ENCODE results near the gene AMBP. TPM values are rescaled to one million over a fixed set of nuclear protein-coding genes. Genes with fewer than 3 reads are reported as not detected.

The AMBP gene
- total RNA-seq, 1 donor from 2014 or later, result 1.0 TPM

GRCh38 chr9:114119242-114120191, 41.4 kb upstream of the AMBP start:
- no peak for ATAC-seq
- no peak overlapping the region for H3K4me3 ChIP-seq
- intact Hi-C loops (cut with DNase I), result no loop called here
- no peak overlapping the region for H3K27ac ChIP-seq
- no peak for DNase-seq
- peaks cover 3% of the 10 kb centered on the region for H3K27me3 ChIP-seq (ENCODE audit: low read depth)
- H3K9me3 ChIP-seq, result no peaks in the 10 kb centered on the region
- no peaks in the 10 kb centered on the region for H3K36me3 ChIP-seq
- TF ChIP-seq CTCF (IDR thresholded peaks at IDR 0.05), result no peak
- H3K4me1 ChIP-seq, result peaks cover 14% of the 10 kb centered on the region

DNA sequence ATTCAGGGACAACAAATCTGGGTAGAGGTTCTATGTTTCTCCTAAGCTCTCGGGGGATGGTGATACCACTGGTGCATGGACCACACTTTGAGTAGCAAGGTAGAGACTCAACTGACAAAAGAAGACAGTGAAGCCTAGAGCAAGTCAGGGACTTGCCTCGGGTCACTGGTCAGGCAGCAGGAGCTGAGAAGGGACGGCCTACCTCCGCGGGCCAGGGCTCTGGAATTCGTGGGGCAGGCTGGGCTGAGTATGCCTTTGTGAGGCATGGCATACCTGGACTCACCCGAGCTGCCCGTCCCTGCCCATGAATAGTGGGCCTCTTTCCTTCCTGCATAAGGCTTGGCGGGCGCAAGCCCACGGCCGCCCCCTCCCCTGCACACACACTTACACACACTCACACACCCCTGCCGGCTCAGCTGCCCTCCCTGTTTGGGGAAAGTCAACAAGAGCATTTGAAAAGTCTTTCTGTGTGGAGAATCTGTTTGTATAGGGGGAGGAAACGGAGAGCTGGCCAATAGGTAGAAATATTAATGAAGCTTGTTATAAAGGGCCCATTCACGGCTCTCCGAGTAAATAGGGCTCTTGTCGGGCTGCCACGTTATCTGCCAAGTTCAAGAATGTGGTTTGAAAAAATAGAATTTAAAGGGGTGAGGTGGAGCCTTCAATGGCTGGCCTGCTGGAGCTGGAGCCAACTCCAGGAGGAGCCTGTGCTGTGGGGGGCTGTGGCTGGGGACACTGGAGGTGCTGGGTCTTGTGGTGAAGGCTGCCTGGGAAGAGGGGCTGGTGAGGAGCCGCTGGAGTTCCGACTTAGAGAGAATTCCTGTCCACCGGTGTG, 40.1 kb upstream of the AMBP start:
- ATAC-seq, result peak; percentile 80 to 89
- intact Hi-C loops (cut with DNase I), result no loop called here
- Histone ChIP-seq H3K4me1 (peaks cover 19% of the 10 kb centered on the region), H3K27ac (peak overlapping the region; percentile 49), H3K9me3 (no peaks in the 10 kb centered on the region), H3K36me3 (no peaks in the 10 kb centered on the region), H3K27me3 (ENCODE audit: low read depth) (peaks cover 3% of the 10 kb centered on the region), H3K4me3 (no peak overlapping the region)
- peak; percentile 74 for DNase-seq
- TF ChIP-seq CTCF (IDR thresholded peaks at IDR 0.05), result no peak

- Histone ChIP-seq H3K4me3 (no peak overlapping the region), H3K36me3 (no peaks in the 10 kb centered on the region), H3K9me3 (no peaks in the 10 kb centered on the region), H3K4me1 (peaks cover 21% of the 10 kb centered on the region), H3K27ac (no peak overlapping the region), H3K27me3 (ENCODE audit: low read depth) (peaks cover 3% of the 10 kb centered on the region)
- DNase-seq (no peak), ATAC-seq (no peak)
- intact Hi-C loops (cut with DNase I), result no loop called here
- no peak for TF ChIP-seq CTCF (IDR thresholded peaks at IDR 0.05)
Observed at GRCh38 chr9:114117614-114117995, 39.5 kb upstream of the AMBP start.

DNA sequence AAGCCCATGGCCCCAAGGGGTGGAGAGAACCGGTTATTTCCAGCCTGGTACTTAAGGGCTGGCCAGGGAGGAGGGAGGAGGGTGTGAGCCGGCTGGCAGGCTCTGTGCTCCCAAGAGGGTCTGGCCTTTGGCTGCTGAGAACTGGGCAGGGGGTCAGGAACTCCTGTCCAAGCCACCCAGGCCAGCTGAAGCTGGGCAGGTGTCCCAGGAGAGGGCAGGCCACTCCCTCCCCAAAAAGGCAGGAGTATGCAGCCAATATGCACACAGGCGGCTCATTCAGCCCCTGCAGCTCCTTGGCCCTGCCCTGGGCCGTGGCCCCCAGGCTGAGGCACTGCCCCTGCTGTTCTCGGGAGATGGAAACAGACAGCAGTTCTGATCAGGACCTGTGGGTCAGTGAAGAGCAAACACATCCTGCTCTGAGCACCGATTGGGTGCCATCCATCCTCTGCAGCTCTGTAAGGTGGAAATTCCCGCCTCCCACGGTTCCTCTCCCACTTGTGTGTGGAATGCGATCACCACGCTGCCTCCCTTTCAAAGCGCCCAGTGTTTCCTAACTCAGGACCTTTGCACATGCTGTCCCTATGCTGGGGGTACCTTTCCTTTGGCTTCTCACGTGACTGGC, 38.1 kb upstream of the AMBP start:
- ATAC-seq, result no peak
- intact Hi-C loops (cut with DNase I), result no loop called here
- DNase-seq, result no peak
- Histone ChIP-seq H3K4me1 (peaks cover 21% of the 10 kb centered on the region), H3K27ac (no peak overlapping the region), H3K36me3 (no peaks in the 10 kb centered on the region), H3K9me3 (no peaks in the 10 kb centered on the region), H3K4me3 (no peak overlapping the region), H3K27me3 (ENCODE audit: low read depth) (peaks cover 3% of the 10 kb centered on the region)
- no peak for TF ChIP-seq CTCF (IDR thresholded peaks at IDR 0.05)

GRCh38 chr9:114115654-114116125, 37.6 kb upstream of the AMBP start:
- Histone ChIP-seq H3K4me3 (no peak overlapping the region), H3K4me1 (peaks cover 21% of the 10 kb centered on the region), H3K27me3 (ENCODE audit: low read depth) (peaks cover 3% of the 10 kb centered on the region), H3K36me3 (no peaks in the 10 kb centered on the region), H3K9me3 (no peaks in the 10 kb centered on the region), H3K27ac (no peak overlapping the region)
- DNase-seq (no peak), ATAC-seq (no peak)
- intact Hi-C loops (cut with DNase I), result no loop called here
- no peak for TF ChIP-seq CTCF (IDR thresholded peaks at IDR 0.05)
